H1 (cell line): ENCODE measurements around the gene ZNF346. TPM values are rescaled to one million over a fixed set of nuclear protein-coding genes. Genes with fewer than 3 reads are reported as not detected.

Experiments used
- CTCF ChIA-PET: fragments of 300-600 bp; sonication (Branson Sonifier 250); formaldehyde crosslinking; loops from one replicate; lab custom pipeline; 2021; ENCODE audit not compliant: partially characterized antibody; lab: Charles Lee
- POLR2A ChIA-PET: fragments of 300-600 bp; sonication (Branson Sonifier 250); formaldehyde crosslinking; loops from one replicate; lab custom pipeline; 2021; ENCODE audit warnings: inconsistent platforms; ENCODE audit not compliant: partially characterized antibody; lab: Charles Lee
- DNase-seq, 2 experiments: peaks; one replicate each; pipeline versions ENCODE4 v3.0.0 to v3.0.0-alpha.2; 2010 to 2022; ENCODE audit warnings: low spot score in 2 of 2, low read depth in 1 of 2, mixed read lengths in 1 of 2
- FAIRE-seq: peaks from 2 replicates; lab custom pipeline; 2011; peaks lifted over from hg19 to GRCh38; lab: Jason Lieb, UNC
- H2AFZ ChIP-seq: 2 replicates; pipeline ENCODE4 v1.8.1; 2012; ENCODE audit warnings: low read length, inconsistent platforms
- H2AK5ac ChIP-seq: 2 replicates; pipeline ENCODE4 v1.6.1; 2013; ENCODE audit warnings: low read depth, low read length
- H2BK120ac ChIP-seq: replicated peaks from 2 replicates; pipeline ENCODE3; 2013; ENCODE audit warnings: low read depth, low read length, inconsistent platforms
- H2BK12ac ChIP-seq: 2 replicates; pipeline ENCODE4 v1.6.1; 2013; ENCODE audit warnings: low read depth, low read length
- H2BK15ac ChIP-seq: 2 replicates; pipeline ENCODE4 v1.6.1; 2013; ENCODE audit warnings: low read length
- H2BK20ac ChIP-seq: 2 replicates; pipeline ENCODE4 v1.6.1; 2013; ENCODE audit warnings: low read length
- H2BK5ac ChIP-seq: 2 replicates; pipeline ENCODE4 v1.6.1; 2013; ENCODE audit warnings: low read depth, low read length
- H3K14ac ChIP-seq: 2 replicates; pipeline ENCODE4 v1.6.1; 2013; ENCODE audit warnings: inconsistent platforms; ENCODE audit not compliant: insufficient read length
- H3K18ac ChIP-seq: 2 replicates; pipeline ENCODE4 v1.6.1; 2013; ENCODE audit warnings: low read length; ENCODE audit errors: extremely low read depth
- H3K23ac ChIP-seq: 2 replicates; pipeline ENCODE4 v1.6.1; 2013; ENCODE audit warnings: inconsistent platforms; ENCODE audit not compliant: insufficient read length
- H3K23me2 ChIP-seq: 2 replicates; pipeline ENCODE4 v1.6.1; 2013; ENCODE audit warnings: low read depth, low read length
- H3K27ac ChIP-seq: 2 replicates; pipeline ENCODE4 v1.6.1; 2011; ENCODE audit warnings: low read depth, low read length, inconsistent platforms
- H3K27me3 ChIP-seq, 4 experiments: replicated peaks in 1 of 4; 1 replicate in 1 of 4; 2 replicates in 3 of 4; pipeline versions ENCODE4 v1.6.1 to v1.8.1; 2011 to 2013; ENCODE audit warnings: low read length in 3 of 4, mild to moderate bottlenecking in 3 of 4, inconsistent platforms in 2 of 4, mixed read lengths in 2 of 4, moderate library complexity in 1 of 4; ENCODE audit not compliant: control insufficient read depth in 3 of 4, insufficient read depth in 3 of 4; ENCODE audit errors: extremely low read depth in 1 of 4
- H3K36me3 ChIP-seq, 4 experiments: 2 replicates each; pipeline versions ENCODE4 v1.6.1 to v1.8.1; 2011 to 2013; ENCODE audit warnings: mild to moderate bottlenecking in 4 of 4, low read length in 3 of 4, moderate library complexity in 2 of 4, control low read depth in 1 of 4, inconsistent platforms in 1 of 4; ENCODE audit not compliant: insufficient read depth in 4 of 4, control insufficient read depth in 2 of 4
- H3K4ac ChIP-seq: replicated peaks from 2 replicates; pipeline ENCODE3; 2013; ENCODE audit warnings: low read length, low read depth, mixed read lengths, inconsistent platforms; ENCODE audit not compliant: insufficient read length
- H3K4me1 ChIP-seq, 4 experiments: replicated peaks in 1 of 4; 1 replicate in 1 of 4; 2 replicates in 3 of 4; pipeline versions ENCODE4 v1.6.1 to v1.8.1; 2011 to 2013; ENCODE audit warnings: low read length in 3 of 4, inconsistent platforms in 2 of 4, mixed read lengths in 1 of 4; ENCODE audit not compliant: insufficient read depth in 4 of 4, control insufficient read depth in 3 of 4
- H3K4me2 ChIP-seq, 2 experiments: 2 replicates each; pipeline versions ENCODE4 v1.6.1 to v1.8.1; 2011 to 2013; ENCODE audit warnings: low read depth in 2 of 2, low read length in 2 of 2, control low read depth in 1 of 2, inconsistent platforms in 1 of 2, mild to moderate bottlenecking in 1 of 2; ENCODE audit not compliant: insufficient read depth in 1 of 2
- H3K4me3 ChIP-seq, 4 experiments: fragments of 200-600, 300-600 bp in 1 of 4; sonication (generic), shearing (Covaris generic), sonication (Bioruptor Twin) in 1 of 4; 2 replicates each; pipeline versions ENCODE4 v1.5.1 to v1.8.1; 2011 to 2016; ENCODE audit warnings: low read length in 4 of 4, low read depth in 3 of 4, control low read depth in 2 of 4, inconsistent platforms in 2 of 4, mild to moderate bottlenecking in 2 of 4, mixed read lengths in 1 of 4, moderate library complexity in 1 of 4; ENCODE audit not compliant: insufficient read depth in 2 of 4; ENCODE audit errors: extremely low read depth in 1 of 4
- H3K56ac ChIP-seq: replicated peaks from 2 replicates; pipeline ENCODE3; 2013; ENCODE audit warnings: low read depth, mild to moderate bottlenecking, mixed read lengths, low read length, inconsistent platforms; ENCODE audit not compliant: insufficient read length
- H3K79me1 ChIP-seq: 2 replicates; pipeline ENCODE4 v1.6.1; 2013; ENCODE audit warnings: low read depth, low read length, control low read depth
- H3K79me2 ChIP-seq, 2 experiments: 2 replicates each; pipeline versions ENCODE4 v1.6.1 to v1.8.1; 2012 to 2013; ENCODE audit warnings: low read length in 2 of 2, mild to moderate bottlenecking in 2 of 2, inconsistent platforms in 1 of 2; ENCODE audit not compliant: insufficient read depth in 2 of 2, control insufficient read depth in 1 of 2
- H3K9ac ChIP-seq, 4 experiments: replicated peaks in 1 of 4; 1 replicate in 1 of 4; 2 replicates in 3 of 4; pipeline versions ENCODE4 v1.6.1 to v1.8.1; 2011 to 2013; ENCODE audit warnings: low read depth in 3 of 4, low read length in 3 of 4, control low read depth in 2 of 4, mild to moderate bottlenecking in 2 of 4, moderate library complexity in 2 of 4, inconsistent platforms in 1 of 4; ENCODE audit errors: extremely low read depth in 1 of 4
- H3K9me3 ChIP-seq, 2 experiments: 2 replicates each; pipeline versions ENCODE4 v1.6.1 to v1.8.1; 2012 to 2013; ENCODE audit warnings: mild to moderate bottlenecking in 2 of 2, moderate library complexity in 2 of 2, control low read depth in 1 of 2, inconsistent platforms in 1 of 2, low read depth in 1 of 2, low read length in 1 of 2, mixed read lengths in 1 of 2; ENCODE audit not compliant: insufficient read depth in 2 of 2
- H4K20me1 ChIP-seq, 2 experiments: replicated peaks in 1 of 2; 2 replicates each; pipeline versions ENCODE3 to v1.8.1; 2011 to 2013; ENCODE audit warnings: inconsistent platforms in 2 of 2, low read length in 2 of 2, mild to moderate bottlenecking in 1 of 2; ENCODE audit not compliant: insufficient read depth in 2 of 2, control insufficient read depth in 1 of 2
- H4K5ac ChIP-seq: 2 replicates; pipeline ENCODE4 v1.6.1; 2013; ENCODE audit warnings: low read length, low read depth, mixed read lengths, inconsistent platforms; ENCODE audit not compliant: insufficient read length
- H4K8ac ChIP-seq: 2 replicates; pipeline ENCODE4 v1.8.0; 2013; ENCODE audit warnings: mild to moderate bottlenecking, moderate library complexity, low read length, inconsistent platforms; ENCODE audit not compliant: insufficient read depth; ENCODE audit errors: extremely low read depth
- H4K91ac ChIP-seq: replicated peaks from 2 replicates; pipeline ENCODE3; 2013; ENCODE audit warnings: low read length, mixed read lengths, inconsistent platforms; ENCODE audit not compliant: insufficient read length
- TBP ChIP-seq: IDR thresholded peaks from 2 replicates; pipeline ENCODE4 v1.6.1; 2011; ENCODE audit warnings: low read depth, low read length, improper control_type of control experiment
- WGBS, 2 experiments: shearing (Covaris generic) in 1 of 2; methylation state at CpG; one replicate each; pipeline versions ENCODE4 v1.1.6 to v1.1.7; 2013 to 2015; ENCODE audit warnings: low lambda C conversion rate in 2 of 2, mixed read lengths in 2 of 2, inconsistent platforms in 1 of 2, low coverage in 1 of 2, missing lambda C conversion rate in 1 of 2; ENCODE audit not compliant: insufficient replicate concordance in 2 of 2, insufficient coverage in 1 of 2, insufficient read length in 1 of 2; ENCODE audit errors: extremely low coverage in 1 of 2, missing lambda C conversion rate in 1 of 2; 5-methylcytosine and 5-hydroxymethylcytosine counted together
- polyA plus RNA-seq, 7 experiments: library from polyadenylated mRNA; depleted of rRNA in 3 of 7; stranded (reverse) in 5 of 7; unstranded in 2 of 7; fragments of >200 nt in 5 of 7; fragments of 200-250 nt in 2 of 7; gene quantifications; 1 replicate in 5 of 7; 2 replicates in 1 of 7; 4 replicates in 1 of 7; pipeline versions ENCODE4 v1.2.1 to v1.2.3, GENCODE V29; 2011 to 2013; ENCODE audit warnings: missing spikeins in 2 of 7, mixed read lengths in 2 of 7
- total RNA-seq: library from RNA; stranded (reverse); fragmentation: NEBNext Ultra II Directional; extraction: Animal tissue kit (Norgen Biotek cat#: 25700); gene quantifications from 2 replicates; pipeline ENCODE4 v1.2.1, GENCODE V29; 2021

The ZNF346 gene
- total and polyA plus RNA-seq, 2 of the 8 experiments (the other 6 are each of a cell fraction or from before 2014, with no cell fraction given): 19.9 to 20.8 TPM

DNA sequence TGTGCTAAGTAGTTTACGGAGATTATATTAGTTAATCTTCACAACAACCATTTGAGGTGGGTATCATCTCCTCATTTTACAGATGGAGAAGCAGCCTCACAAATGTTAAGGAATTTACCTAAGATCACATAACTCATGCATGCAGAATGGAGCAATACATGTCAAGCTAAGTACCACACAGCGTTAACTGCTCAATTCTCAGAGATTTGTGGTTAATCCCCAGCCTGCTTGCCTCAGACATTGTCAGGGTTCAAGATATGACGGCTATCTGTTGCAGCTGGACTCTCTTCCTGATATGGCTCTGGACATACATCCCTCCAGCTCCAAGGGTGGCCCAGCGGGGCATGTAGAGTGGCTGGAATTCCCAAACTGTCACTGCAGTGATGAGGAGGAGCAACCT, 7.3 kb upstream of the ZNF346 start:
- FAIRE-seq (no peak), DNase-seq (no peak)
- POLR2A ChIA-PET: interaction anchor here (0.8 kb wide), 1 partner anchor 10 kb away, joined by 3 read pairs; no protein-coding TSS in a partner anchor
- no peak for TF ChIP-seq TBP

More for the DNA sequence above, 7.3 kb upstream of the ZNF346 start:
- Histone ChIP-seq H3K23ac (no peak overlapping the region), H4K5ac (no peak overlapping the region), H3K23me2 (no peaks in the 10 kb centered on the region), H3K79me1 (no peaks in the 10 kb centered on the region), H3K4me2 (no peak overlapping the region), H2BK120ac (no peak overlapping the region), H3K79me2 (no peaks in the 10 kb centered on the region), H3K9me3 (no peaks in the 10 kb centered on the region), H3K18ac (no peak overlapping the region), H3K4ac (no peak overlapping the region), H2BK15ac (no peak overlapping the region), H3K4me1 (no peaks in the 10 kb centered on the region; a peak in 1 of 7 replicates), H2BK20ac (no peak overlapping the region), H4K8ac (no peak overlapping the region), H3K36me3 (no peaks in the 10 kb centered on the region), H2BK12ac (no peak overlapping the region), H3K9ac (no peak overlapping the region), H3K14ac (no peak overlapping the region), H2AFZ (no peak overlapping the region), H3K27me3 (no peaks in the 10 kb centered on the region), H2BK5ac (no peak overlapping the region), H3K4me3 (no peak overlapping the region), H3K27ac (no peak overlapping the region), H2AK5ac (no peak overlapping the region), H3K56ac (no peak overlapping the region), H4K20me1 (no peaks in the 10 kb centered on the region), H4K91ac (no peak overlapping the region)
- CTCF ChIA-PET: interaction anchor here (3.2 kb wide), 1 partner anchor 57 kb away, joined by 11 read pairs; no protein-coding TSS in a partner anchor
- 91% methylated on average over 4 of the region's 4 CpGs; no CpG with 5 or more reads in 1 of the 2 experiments for WGBS, 2 experiments
